GM23248 (cell line): Measurements from ENCODE around the gene TENM4. TPM values are rescaled to one million over a fixed set of nuclear protein-coding genes. Genes with fewer than 3 reads are reported as not detected.

ENCODE experiments used
- DNase-seq: peaks from one replicate; pipeline ENCODE4 v3.0.0-alpha.2; 2015
- H2AFZ ChIP-seq: fragments of 200-600 bp; sonication (generic); 2 replicates; pipeline ENCODE4 v1.6.1; 2016; ENCODE audit warnings: antibody characterized with exemption
- H3F3A ChIP-seq: fragments of 200-600 bp; sonication (generic); 2 replicates; pipeline ENCODE4 v1.6.1; 2016; ENCODE audit warnings: mild to moderate bottlenecking, antibody characterized with exemption, mixed run types; ENCODE audit not compliant: insufficient read depth
- H3K27ac ChIP-seq: fragments of 200-600 bp; sonication (generic); 2 replicates; pipeline ENCODE4 v1.5.1; 2016; ENCODE audit warnings: mild to moderate bottlenecking
- H3K27me3 ChIP-seq: fragments of 200-600 bp; sonication (generic); replicated peaks from 2 replicates; pipeline ENCODE4 v1.6.1; 2016; ENCODE audit warnings: mild to moderate bottlenecking; ENCODE audit not compliant: insufficient read depth
- H3K36me3 ChIP-seq: fragments of 200-600 bp; sonication (generic); 2 replicates; pipeline ENCODE4 v1.6.1; 2016; ENCODE audit warnings: low read depth, mild to moderate bottlenecking
- H3K4me1 ChIP-seq: fragments of 200-600 bp; sonication (generic); 2 replicates; pipeline ENCODE4 v1.6.1; 2016; ENCODE audit warnings: mild to moderate bottlenecking; ENCODE audit not compliant: insufficient read depth
- H3K4me2 ChIP-seq: fragments of 200-600 bp; sonication (generic); one replicate; pipeline ENCODE4 v1.6.1; 2016; ENCODE audit warnings: mild to moderate bottlenecking; ENCODE audit not compliant: unreplicated experiment
- H3K4me3 ChIP-seq: fragments of 200-600 bp; sonication (generic); 2 replicates; pipeline ENCODE4 v1.5.1; 2016; ENCODE audit warnings: mild to moderate bottlenecking
- H3K79me2 ChIP-seq: fragments of 200-600 bp; sonication (generic); 2 replicates; pipeline ENCODE4 v1.6.1; 2016; ENCODE audit warnings: mild to moderate bottlenecking; ENCODE audit not compliant: insufficient read depth
- H3K9ac ChIP-seq: fragments of 200-600 bp; sonication (generic); 2 replicates; pipeline ENCODE4 v1.6.1; 2016; ENCODE audit warnings: mild to moderate bottlenecking
- H3K9me2 ChIP-seq: fragments of 200-600 bp; sonication (generic); 2 replicates; pipeline ENCODE4 v1.6.1; 2016; ENCODE audit warnings: mixed run types, mild to moderate bottlenecking, moderate library complexity; ENCODE audit not compliant: insufficient read depth
- H3K9me3 ChIP-seq: fragments of 200-600 bp; sonication (generic); one replicate; pipeline ENCODE4 v1.6.1; 2017; ENCODE audit warnings: low read depth
- H4K20me1 ChIP-seq: fragments of 200-600 bp; sonication (generic); 2 replicates; pipeline ENCODE4 v1.6.0; 2016; ENCODE audit not compliant: insufficient read depth
- EZH2 ChIP-seq: fragments of 200-600 bp; sonication (generic); IDR thresholded peaks from 2 replicates; pipeline ENCODE4 v1.6.1; 2018; ENCODE audit warnings: antibody characterized with exemption, mild to moderate bottlenecking; ENCODE audit not compliant: insufficient read depth, poor library complexity, severe bottlenecking
- EZH2phosphoT487 ChIP-seq: fragments of 200-600 bp; sonication (generic); IDR thresholded peaks from 2 replicates; pipeline ENCODE4 v1.6.1; 2018; ENCODE audit warnings: antibody characterized with exemption, moderate library complexity, mild to moderate bottlenecking, low read depth; ENCODE audit not compliant: insufficient read depth
- WGBS, 2 experiments: methylation state at CpG; one replicate each; pipeline ENCODE4 v1.1.6; 2015 to 2017; ENCODE audit warnings: low lambda C conversion rate in 2 of 2, low coverage in 1 of 2; ENCODE audit errors: missing lambda C conversion rate in 2 of 2; 5-methylcytosine and 5-hydroxymethylcytosine counted together
- in situ Hi-C: fragments of 300-500 bp; cut with MboI; formaldehyde crosslinking; loops from 2 replicates; pipeline ENCODE4 v1.15.0; 2020
- polyA plus RNA-seq: library from polyadenylated mRNA; unstranded; fragments of >200 nt; fragmentation: Nextera tagmentation; extraction: Ambion mirVana; gene quantifications from 2 replicates; pipeline ENCODE4 v1.2.1, GENCODE V29; 2016
- total RNA-seq: library from RNA; depleted of rRNA; stranded (reverse); fragments of >200 nt; shearing (Covaris generic); gene quantifications from 2 replicates; pipeline ENCODE4 v1.2.3, GENCODE V29; 2014

TENM4 gene
- total and polyA plus RNA-seq, 2 experiments from 2014 or later, result 0.11 to 0.48 TPM

DNA sequence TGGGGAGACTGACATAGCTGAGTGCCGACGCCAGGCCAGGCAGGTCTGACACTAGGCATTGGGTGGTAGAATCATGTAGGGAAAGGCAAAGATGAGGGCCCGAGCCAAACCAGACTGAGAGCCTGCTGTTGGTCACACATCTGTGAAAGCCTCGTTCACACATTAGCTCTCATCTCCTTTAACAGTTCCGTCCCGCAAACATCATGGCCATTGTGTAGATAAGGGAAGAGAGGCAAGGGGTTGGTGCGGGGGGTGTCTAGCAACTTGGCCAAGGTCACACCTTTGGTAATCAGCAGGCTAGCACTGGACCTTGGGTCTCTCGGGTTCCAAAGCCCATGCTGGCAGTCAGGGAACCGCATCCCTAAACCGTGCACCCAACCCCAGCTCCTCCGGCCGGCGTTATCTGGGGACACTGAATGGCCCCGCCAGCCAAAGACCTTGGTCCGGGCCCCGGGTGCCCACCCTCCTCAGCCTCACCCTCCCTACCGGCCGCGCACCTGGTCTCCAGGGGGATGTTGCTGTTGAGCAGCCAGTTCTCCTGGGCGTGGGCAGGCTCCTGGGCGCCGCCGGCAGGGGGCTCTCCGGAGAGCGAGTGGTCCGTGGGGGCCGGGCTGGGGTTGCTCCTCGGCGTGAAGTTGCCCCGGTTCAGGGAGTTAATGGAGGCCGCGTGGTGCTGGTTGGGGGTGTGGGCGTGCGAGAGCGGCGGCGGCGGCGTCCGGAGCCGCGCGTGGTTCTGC, 537.9 kb downstream of the TENM4 start:
- H3K9me3 ChIP-seq, result no peaks in the 10 kb centered on the region
- no peaks in the 10 kb centered on the region for H3K4me1 ChIP-seq
- in situ Hi-C loops, result no loop called here
- no peaks in the 10 kb centered on the region for H3K36me3 ChIP-seq
- H3K27me3 ChIP-seq, result peaks cover 14% of the 10 kb centered on the region; the same call in 1 of the 2 replicates
- H3K27ac ChIP-seq, result no peak overlapping the region
- H3K4me2 ChIP-seq, result no peak overlapping the region
- no peak for TF ChIP-seq EZH2
- TF ChIP-seq EZH2phosphoT487, result no peak
- no peak overlapping the region for H3K4me3 ChIP-seq
- DNase-seq, result no peak
- H4K20me1 ChIP-seq, result no peaks in the 10 kb centered on the region
- WGBS, 2 experiments, result 56 to 60% methylated on average over 21 to 42 of the region's 43 CpGs
- H3K79me2 ChIP-seq, result no peaks in the 10 kb centered on the region
- no peaks in the 10 kb centered on the region for H3K9me2 ChIP-seq
- no peak overlapping the region for H3K9ac ChIP-seq
- no peaks in the 10 kb centered on the region for H3F3A ChIP-seq
- H2AFZ ChIP-seq, result no peak overlapping the region

- Histone ChIP-seq H3K27ac (no peak overlapping the region), H3F3A (no peaks in the 10 kb centered on the region)
- in situ Hi-C loops, result no loop called here
Observed at GRCh38 chr11:78901831-78902230, 539.0 kb downstream of the TENM4 start.

DNA sequence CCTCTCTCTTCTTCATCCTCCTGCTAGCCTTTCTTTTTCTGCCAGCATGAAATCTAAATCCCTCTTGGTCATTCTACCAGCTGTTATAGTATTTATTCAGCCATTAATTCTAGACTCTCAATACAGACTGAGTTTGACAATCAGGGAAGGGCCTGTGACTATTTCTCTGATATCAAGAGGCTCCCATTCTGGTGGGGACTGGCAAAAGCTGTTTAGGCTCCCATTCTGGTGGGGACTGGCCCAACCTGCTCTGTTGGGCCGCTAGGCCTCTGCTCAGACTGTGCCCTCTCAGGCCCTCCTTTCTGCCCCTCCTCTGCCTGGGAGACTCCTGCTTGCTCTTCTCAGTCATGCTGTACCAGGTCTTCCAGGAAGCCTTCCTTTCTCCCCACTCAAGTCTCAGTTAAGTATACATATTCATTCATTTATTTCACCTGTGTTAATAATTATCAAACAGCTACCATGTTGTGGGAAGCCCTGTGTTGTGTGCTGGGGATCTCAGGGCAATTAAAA, 542.5 kb downstream of the TENM4 start:
- TF ChIP-seq EZH2phosphoT487, result no peak
- TF ChIP-seq EZH2, result no peak
- H3F3A ChIP-seq, result no peaks in the 10 kb centered on the region
- DNase-seq, result no peak
- H2AFZ ChIP-seq, result no peak overlapping the region
- no peaks in the 10 kb centered on the region for H3K9me2 ChIP-seq
- no peaks in the 10 kb centered on the region for H3K79me2 ChIP-seq
- no peaks in the 10 kb centered on the region for H4K20me1 ChIP-seq
- H3K9me3 ChIP-seq, result no peaks in the 10 kb centered on the region
- H3K27ac ChIP-seq, result no peak overlapping the region
- H3K9ac ChIP-seq, result no peak overlapping the region
- WGBS, 2 experiments, result 27 to 32% methylated on average over 1 of the region's 1 CpG
- H3K36me3 ChIP-seq, result no peaks in the 10 kb centered on the region
- H3K4me3 ChIP-seq, result no peak overlapping the region
- no peak overlapping the region for H3K4me2 ChIP-seq
- H3K27me3 ChIP-seq, result peaks cover 5% of the 10 kb centered on the region; the same call in 1 of the 2 replicates
- in situ Hi-C loops, result no loop called here
- H3K4me1 ChIP-seq, result no peaks in the 10 kb centered on the region

More at GRCh38 chr11:78901831-78902230, 539.0 kb downstream of the TENM4 start:
- no peak for TF ChIP-seq EZH2
- TF ChIP-seq EZH2phosphoT487, result no peak
- H3K36me3 ChIP-seq, result no peaks in the 10 kb centered on the region
- no peak overlapping the region for H3K9ac ChIP-seq
- no peaks in the 10 kb centered on the region for H3K79me2 ChIP-seq
- H3K4me3 ChIP-seq, result no peak overlapping the region
- no peak overlapping the region for H3K4me2 ChIP-seq
- WGBS, 2 experiments, result 63 to 69% methylated on average over 5 of the region's 5 CpGs
- H2AFZ ChIP-seq, result no peak overlapping the region
- no peaks in the 10 kb centered on the region for H3K4me1 ChIP-seq
- no peaks in the 10 kb centered on the region for H4K20me1 ChIP-seq
- no peaks in the 10 kb centered on the region for H3K9me3 ChIP-seq
- DNase-seq, result no peak
- peaks cover 14% of the 10 kb centered on the region; the same call in 1 of the 2 replicates for H3K27me3 ChIP-seq
- no peaks in the 10 kb centered on the region for H3K9me2 ChIP-seq

- Histone ChIP-seq H3K9ac (no peak overlapping the region), H3K79me2 (no peaks in the 10 kb centered on the region), H3K4me1 (no peaks in the 10 kb centered on the region), H3K27ac (no peak overlapping the region), H2AFZ (no peak overlapping the region), H3F3A (no peaks in the 10 kb centered on the region), H3K36me3 (no peaks in the 10 kb centered on the region), H3K9me3 (no peaks in the 10 kb centered on the region), H3K9me2 (no peaks in the 10 kb centered on the region), H3K27me3 (no peaks in the 10 kb centered on the region), H4K20me1 (no peaks in the 10 kb centered on the region), H3K4me3 (no peak overlapping the region), H3K4me2 (no peak overlapping the region)
- TF ChIP-seq EZH2phosphoT487, result no peak
- no peak for TF ChIP-seq EZH2
- in situ Hi-C loops, result no loop called here
- WGBS, 2 experiments, result 25 to 32% methylated on average over 2 of the region's 2 CpGs
- no peak for DNase-seq
Observed at GRCh38 chr11:78893996-78894395, 546.8 kb downstream of the TENM4 start.
